Renal cortical epithelial cell (primary cell): ENCODE data around the gene SEC24D. TPM values are rescaled to one million over a fixed set of nuclear protein-coding genes. Genes with fewer than 3 reads are reported as not detected.
"Not testable (repeated sequence)": the region's sequence is repeated elsewhere in the genome, so short reads cannot be mapped to it uniquely, and the experiment has no call there.

Experiments used
- DNase-seq: peaks from one replicate; pipeline ENCODE4 v3.0.0-alpha.2; 2011; ENCODE audit warnings: low read depth
- total RNA-seq: library from RNA; depleted of rRNA; stranded (reverse); fragments of >200 nt; gene quantifications from 2 replicates; pipeline ENCODE4 v1.2.3, GENCODE V29; 2014

The SEC24D gene
- total RNA-seq: 42.5 and 62.1 TPM in 2 replicates

DNA sequence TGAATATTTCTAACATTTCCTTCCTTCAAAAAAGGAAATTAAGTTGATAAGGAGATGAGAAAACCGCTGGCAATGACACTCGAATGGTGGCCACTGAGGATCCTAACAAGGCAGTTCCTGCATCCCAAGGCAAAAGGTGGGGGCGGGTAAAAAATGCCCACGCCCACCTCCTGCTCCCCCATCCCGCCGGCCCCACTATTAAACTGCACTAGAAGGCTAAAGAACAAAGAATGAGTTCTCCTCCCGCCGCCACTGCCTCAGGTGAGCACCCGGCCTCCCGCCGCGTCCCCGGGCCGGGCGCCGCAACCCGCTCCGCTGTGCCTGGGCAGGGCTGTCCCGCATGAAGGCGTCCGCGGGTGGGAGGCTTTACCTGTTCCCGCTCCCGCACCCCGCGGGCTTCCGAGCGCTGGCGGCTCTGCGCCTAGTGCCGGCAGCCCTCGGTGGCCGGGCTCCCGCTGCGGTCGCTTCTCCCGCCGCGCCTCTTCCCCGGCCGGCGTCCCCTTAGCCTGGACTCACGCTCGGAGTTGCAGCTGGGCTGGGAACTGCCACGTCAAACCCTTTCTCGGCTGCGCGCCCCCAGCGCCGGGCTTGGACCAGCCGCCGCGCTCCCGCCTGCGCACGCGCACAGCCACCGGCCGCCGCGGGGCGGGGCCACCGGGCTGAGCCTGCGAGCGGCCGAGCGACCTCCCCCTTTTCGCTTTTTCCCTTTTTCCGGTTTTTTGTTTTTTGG is at the start of gene SEC24D:
SEC24D (minus strand) TSS at position 556 of the 730 bp plus-strand sequence. CDS start 2,430 bp downstream, outside the sequence.
- peak; percentile 61 for DNase-seq

- DNase-seq: no peak
Measured at GRCh38 chr4:118884716-118885115, 48.8 kb upstream of the SEC24D start.

DNA sequence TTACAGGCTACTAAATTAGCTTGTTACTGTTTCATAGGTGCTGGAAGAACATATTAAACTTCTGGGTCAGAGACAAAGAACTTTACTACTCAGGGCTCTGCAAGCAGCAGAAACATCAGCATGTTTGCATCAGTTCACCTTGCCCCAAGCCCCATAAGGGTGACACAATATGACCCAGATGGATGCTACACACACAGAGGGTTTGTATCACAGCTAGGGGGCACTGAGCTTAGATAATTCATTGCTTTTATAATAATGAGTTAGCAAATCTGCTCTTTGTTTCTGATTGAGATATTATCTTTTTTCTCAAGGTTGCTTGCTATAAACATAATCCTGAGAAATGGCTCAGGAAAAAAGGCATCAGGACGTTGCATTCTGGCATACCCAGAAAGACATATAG is 47.9 kb upstream of the SEC24D start:
- DNase-seq: no peak

GRCh38 chr4:118881512-118882146 is 45.7 kb upstream of the SEC24D start:
- no peak for DNase-seq

GRCh38 chr4:118879409-118879808 is 43.5 kb upstream of the SEC24D start:
- no peak for DNase-seq

DNA sequence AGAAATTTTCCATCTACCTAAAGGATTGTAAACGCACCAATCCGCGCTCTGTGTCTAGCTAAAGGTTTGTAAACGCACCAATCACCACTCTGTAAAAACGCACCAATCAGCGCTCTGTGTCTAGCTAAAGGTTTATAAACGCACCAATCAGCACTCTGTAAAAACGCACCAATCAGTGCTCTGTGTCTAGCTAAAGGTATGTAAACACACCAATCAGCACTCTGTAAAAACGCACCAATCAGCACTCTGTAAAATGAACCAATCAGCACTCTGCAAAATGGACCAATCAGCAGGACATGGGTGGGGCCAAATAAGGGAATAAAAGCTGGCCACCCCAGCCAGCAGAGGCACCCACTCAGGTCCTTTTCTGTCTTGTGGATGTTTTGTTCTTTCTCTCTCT is 42.6 kb upstream of the SEC24D start:
- not testable (repeated sequence) for DNase-seq

- no peak for DNase-seq
Measured at GRCh38 chr4:118877797-118878196, 41.9 kb upstream of the SEC24D start.

DNA sequence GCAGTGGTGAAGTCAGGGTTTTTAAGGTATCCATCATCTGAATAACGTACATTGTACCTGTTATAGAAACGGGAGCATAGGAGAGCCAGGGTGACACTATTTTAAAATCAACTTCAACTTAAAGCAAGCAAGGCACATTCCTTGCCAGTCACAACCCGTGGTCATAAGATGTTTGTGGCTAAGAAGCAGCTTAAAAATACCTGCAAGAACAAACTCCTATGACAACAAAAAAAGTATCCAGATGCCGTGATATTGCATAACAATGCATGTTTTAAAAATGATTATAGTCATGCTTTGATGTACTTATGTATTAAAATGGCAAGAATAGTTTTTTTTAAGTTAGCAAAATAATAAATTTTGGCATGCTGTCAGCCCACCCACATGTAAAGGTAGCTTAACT is 36.3 kb upstream of the SEC24D start:
- no peak for DNase-seq

- DNase-seq: peak; percentile 71
Measured at GRCh38 chr4:118869808-118870342, 33.9 kb upstream of the SEC24D start.

- no peak for DNase-seq
Measured at GRCh38 chr4:118867311-118868067, 31.6 kb upstream of the SEC24D start.

DNA sequence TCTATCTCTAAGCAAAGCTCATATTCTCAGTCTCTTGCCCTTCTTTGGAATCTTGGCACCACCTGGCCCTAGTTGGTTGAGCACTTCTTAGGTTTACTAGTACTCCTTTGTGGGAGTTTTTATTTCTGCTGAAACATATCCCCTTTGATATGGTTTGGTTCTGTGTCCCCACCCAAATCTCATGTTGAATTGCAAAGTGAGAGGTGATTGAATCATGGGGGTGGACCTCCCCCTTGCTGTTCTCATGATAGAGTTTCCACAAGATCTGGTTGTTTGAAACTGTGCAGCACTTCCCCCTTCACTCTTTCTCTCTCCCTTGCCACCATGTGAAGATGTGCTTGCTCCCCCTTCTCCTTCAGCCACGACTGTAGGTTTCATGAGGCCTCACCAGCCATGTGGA is 30.5 kb upstream of the SEC24D start:
- DNase-seq: no peak

DNA sequence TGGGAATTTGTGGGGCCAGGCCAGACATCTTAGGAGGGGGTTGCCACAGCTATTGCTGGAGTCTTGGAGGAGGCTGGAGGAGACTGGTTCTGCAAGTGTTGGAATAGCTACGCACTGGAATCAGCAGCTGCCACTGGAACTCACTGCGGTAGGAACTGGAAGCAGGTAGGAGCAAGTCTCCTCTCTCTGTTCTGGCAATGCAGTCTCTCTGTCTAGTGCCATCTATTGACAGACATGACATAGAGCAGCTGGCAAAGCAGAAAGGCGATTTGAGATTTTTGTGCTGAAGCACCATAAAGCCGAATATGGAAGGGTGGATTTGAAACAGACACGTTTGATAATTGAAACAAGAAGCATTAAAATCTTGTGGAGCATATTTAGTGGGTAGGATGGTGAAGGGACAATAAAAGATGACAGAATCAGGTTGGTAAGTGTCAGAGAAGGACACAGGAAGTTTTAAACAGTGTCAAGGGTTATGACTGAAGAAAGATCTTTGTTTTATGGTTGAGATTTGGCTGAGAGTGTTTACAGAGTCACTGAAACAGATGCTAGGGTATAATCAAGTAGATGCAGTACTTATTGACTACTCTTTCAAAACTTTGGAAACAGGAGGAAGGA is 29.3 kb upstream of the SEC24D start:
- peak; percentile 80 for DNase-seq

GRCh38 chr4:118858779-118859178 is 22.9 kb upstream of the SEC24D start:
- DNase-seq: no peak

GRCh38 chr4:118857760-118858159 is 21.8 kb upstream of the SEC24D start:
- DNase-seq: no peak

DNA sequence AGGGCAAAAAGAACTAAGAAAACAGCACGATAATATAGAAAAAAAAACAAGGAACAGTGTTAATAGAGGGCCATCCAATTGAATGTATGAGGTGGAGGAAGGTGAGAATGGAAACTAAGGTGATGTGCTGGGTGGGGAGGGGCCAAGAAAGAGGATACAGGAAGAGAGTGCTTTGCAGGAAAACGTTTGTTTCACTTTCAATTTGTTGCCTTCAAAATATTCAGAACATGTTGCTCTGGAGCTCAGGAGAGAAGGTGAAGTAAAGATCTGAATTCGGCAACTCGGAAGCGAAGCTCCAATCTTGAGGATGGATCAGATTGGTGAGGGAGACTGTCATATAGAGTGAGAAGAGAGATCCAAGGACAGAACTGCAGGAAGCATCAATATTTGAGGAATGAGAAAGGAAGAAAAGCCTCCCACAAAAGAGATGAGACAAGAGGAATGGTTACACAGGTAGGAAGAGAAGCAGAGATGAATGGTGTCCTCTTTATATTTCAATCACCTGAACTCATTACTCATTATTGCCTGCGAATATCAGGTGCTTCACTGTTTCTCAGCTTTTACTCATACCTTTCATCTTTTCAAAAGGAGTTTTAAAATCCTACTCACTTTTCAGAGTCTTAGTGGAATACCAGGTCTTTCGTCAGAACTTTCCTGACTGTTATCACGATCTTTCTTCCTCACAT is 14.7 kb upstream of the SEC24D start:
- DNase-seq: peak; percentile 57

DNA sequence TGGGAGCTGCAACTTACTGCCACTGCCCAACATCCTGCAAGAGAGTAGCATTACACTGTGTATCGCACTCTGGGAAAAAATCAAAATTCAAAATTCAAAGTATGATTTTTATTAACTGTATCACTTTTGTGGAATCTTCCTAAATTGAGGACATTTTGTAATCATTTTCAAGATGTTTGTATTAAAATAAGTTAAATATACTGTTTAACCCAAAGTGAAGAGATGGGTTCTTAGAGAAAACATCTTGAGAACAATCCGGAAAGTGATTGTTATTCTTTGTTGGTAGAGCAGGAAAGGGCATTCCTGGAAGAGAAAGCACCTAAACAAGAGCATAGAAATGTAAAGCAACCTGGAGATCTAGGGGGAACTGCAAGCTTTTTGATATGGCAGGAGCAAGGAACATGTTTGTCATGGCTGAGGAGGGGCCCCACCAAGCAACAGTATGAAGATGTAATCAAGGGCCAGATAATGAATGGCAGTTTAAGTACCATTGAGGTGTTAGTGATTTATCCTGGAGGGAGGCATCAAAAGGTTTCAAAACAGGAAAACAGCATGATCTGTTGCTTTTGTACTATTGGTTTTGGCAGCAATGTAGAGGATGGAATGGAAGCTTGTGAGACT is 14.1 kb upstream of the SEC24D start:
- no peak for DNase-seq

DNA sequence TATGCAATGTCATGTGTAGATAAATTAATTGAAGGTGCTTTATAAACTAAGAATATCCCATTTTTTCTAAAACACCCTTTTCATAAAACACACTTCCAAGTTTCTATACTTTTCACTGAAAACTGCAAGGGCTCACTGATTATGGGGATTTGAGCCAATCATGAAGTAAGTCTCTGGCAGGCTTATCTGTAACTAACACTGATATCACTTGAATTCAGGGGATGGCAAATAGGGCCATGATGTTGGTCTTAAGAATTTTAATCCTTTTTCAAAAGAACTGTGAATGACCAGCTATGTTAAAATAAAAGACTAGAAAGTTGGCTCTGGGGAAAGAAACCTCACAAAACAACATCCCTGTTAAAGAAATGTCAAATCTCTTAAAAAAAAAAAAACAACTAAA is 13.0 kb upstream of the SEC24D start:
- DNase-seq: no peak

DNA sequence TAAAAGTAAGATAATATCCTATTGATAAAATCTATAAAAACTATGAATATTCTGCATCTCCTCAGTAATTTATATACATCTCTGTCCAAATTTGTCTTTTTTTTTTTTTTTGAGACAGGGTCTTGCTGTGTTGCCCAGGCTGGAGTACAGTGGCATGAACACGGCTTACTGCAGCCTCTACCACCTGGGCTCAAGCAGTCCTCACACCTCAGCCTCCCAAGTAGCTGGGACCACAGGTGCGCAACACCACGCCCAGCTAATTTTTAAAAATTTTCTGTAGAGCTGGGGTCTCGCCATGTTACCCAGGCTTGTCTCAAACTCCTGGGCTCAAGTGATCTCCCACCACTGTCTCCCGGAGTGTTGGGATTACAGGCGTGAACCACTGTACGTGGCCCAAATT is 12.3 kb upstream of the SEC24D start:
- no peak for DNase-seq

DNA sequence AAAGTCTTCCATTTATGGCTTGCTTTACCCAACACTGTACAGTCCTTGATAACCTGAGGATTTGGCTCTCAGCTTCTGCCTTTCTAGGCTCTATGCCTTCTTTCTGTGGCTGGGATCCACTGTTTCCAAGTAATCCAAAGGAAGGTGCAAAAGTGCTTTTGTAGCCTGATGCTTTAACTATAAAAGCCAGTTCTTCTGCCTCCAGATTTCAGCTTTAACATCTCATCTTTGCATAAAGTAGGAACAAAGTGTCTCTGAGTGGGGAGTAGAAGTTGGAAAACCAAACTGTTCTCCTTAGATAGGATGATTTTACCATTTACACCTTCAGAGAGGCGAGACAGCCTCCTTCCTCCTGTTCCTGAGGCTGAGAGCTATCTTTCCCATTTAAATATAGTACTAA is 11.1 kb upstream of the SEC24D start:
- no peak for DNase-seq

DNA sequence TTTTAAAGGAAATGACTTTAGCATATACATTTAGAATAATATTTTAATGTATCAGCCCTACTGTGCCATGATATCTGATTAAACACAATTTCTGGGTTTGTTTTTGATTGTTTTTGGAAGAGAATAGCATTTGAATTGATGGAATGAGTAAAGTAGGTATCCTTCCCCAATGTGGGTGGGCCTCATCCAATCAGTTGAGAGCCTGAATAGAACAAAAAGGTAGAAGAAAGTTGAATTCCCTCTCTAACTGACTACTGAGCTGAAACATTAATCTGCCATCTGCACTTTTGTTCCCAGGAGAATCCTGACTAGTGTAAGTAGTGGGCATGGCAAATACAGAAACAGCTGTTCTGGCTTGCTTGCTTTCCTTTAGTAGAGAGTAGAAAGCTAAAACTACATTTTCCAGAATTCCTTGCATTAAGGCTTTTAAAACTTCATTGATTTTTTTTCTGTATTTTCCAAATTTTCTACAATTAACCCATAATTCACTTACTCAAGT is 9.7 kb upstream of the SEC24D start:
- no peak for DNase-seq

GRCh38 chr4:118843237-118843636 is 7.3 kb upstream of the SEC24D start:
- DNase-seq: no peak
